Activated CD8-positive, alpha-beta memory T cell treated with anti-CD3 and anti-CD28 coated beads, Interleukin-2, amount 50 U/mL, for 1 hour (primary cell): ENCODE measurements around the gene TAAR2.
"Not testable (repeated sequence)": the region's sequence is repeated elsewhere in the genome, so short reads cannot be mapped to it uniquely, and the experiment has no call there.

Source experiments
- DNase-seq: peaks from one replicate; pipeline ENCODE4 v3.0.0-alpha.2; 2020; ENCODE audit errors: extremely low read depth

Gene TAAR2

DNA sequence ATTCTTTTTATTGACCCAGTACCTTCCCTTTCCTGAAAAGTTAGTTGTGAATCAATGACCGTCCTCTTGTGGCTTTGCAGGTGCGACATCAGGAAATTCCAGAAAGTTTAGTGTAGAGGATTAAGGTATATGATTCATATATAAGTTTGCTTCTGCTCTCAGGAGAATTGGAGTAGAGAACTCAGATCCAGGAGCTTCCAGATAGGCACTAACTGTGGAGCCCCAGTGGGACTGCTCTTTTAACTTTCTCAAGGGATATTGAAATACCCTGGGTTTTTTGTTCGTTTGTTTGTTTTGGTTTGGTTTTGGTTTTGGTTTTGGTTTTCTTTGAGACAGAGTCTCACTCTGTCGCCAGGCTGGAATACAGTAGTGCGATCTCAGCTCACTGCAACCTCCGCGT is 9.5 kb downstream of the TAAR2 start:
- DNase-seq: no peak

DNA sequence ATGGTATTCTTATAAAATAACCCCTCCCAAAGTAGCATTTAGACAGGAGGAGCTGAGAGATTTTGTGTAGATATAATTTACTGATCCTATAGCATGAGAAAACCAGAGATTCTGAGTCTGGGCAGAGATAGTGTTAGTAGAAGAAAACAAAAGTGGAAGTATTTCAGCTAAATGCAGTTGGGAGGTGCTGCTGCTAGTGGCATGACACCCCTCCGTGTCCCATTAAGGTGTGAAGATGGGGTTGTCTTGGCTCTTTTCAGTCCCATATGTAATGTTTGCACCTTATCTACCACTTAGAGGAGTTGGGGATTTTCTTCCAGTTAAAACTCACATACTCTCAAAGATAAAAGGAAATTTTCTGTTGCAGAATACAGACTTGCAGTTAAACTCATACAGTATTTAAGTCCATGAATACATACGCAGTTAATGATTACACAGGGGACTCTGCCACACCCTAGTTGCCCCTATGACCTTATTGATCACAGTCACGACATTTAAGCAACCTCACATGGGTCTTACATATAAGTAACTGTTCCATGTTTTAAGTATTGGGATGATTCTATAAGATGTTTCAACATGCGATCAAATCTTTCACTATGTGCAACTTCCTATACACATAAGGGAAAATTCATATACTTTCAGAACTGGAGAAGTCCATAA is 11.5 kb downstream of the TAAR2 start:
- no peak for DNase-seq

DNA sequence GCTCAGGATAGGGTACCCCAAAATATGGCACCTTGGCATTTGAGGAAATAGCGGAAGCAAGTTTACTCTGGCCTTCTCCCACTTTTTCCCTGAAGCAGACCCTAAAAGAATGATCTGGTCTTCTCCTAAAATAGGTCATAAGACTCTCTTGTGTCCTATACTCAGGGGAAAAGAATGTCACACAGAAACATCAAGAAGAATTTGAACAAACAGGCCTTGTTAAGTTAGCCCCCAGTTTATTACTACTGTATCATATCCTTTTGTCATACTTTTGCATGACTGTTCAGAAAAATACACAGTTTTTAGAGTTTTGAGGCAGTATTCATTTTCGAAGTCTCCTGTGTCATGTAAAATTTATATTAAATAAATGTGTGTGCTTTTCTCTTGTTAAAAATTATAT is 12.5 kb downstream of the TAAR2 start:
- DNase-seq: no peak

DNA sequence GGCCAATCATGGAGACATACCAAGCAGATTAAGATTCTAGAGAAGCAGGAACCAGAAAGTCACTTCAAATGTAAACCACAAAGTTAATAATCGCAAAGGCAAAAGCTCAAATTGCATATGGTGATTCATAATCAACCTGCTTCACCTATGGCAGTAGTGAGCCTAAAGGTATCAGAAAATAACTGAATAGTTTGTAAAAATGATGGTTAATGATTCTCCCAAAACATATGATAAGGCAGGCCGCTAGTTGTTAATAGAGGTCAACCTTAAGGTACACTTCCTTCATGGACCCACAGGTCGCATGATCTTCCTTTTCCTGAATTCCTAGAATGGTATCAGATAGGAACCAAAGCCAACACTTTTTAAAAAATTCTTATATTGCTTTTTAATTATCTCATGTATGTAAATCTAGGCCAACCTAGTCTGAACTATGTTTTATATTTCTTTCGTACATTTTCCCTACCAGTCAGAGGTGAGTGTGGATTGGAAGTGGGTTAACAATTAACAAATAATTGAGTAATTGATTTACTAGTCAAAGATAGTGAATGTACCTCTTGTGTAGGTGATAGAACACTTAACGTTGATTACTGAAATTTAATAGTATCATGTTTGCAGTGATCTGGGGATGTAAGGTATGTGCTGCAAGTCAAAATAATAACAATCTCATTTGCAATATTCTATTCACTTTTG is 16.4 kb downstream of the TAAR2 start:
- DNase-seq: no peak

DNA sequence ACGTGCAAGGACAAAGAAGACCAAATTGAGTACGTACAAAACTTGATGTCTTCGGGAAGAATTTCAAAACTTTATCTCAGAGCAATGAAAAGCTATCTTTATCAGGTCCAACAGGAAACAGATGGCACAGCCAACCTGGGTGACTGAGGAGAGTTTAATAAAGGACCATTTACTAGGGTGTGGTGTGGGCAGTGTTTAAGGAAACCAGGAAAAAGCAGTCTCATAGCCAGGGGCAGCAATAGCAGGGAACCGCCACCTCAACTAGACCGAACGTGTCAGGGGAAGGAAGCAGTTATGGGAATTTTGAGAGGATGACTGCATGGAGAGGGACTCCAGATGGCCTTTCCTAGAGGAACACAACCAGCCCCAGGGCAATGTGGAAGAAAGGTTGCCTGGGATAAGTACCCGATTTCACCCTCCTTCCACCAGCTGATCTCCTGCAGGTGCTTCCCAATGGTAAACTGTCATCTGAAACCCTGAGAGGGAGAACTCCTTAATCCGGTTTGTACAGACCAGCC is 19.4 kb downstream of the TAAR2 start:
- DNase-seq: no peak

DNA sequence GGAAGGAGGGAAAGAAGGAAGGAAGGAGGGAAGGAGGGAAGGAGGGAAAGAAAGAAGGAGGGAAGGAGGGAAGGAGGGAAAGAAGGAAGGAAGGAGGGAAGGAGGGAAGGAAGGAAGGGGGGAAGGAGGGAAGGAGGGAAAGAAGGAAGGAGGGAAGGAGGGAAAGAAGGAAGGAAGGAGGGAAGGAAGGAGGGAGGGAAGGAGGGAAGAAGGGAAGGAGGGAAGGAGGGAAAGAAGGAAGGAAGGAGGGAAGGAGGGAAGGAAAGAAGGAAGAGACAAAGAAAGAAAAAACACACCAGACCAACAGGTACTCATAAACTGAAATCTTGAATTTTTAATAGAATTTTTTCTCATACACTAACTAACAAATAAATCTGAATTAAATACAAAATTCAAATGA is 23.2 kb downstream of the TAAR2 start:
- not testable (repeated sequence) for DNase-seq

DNA sequence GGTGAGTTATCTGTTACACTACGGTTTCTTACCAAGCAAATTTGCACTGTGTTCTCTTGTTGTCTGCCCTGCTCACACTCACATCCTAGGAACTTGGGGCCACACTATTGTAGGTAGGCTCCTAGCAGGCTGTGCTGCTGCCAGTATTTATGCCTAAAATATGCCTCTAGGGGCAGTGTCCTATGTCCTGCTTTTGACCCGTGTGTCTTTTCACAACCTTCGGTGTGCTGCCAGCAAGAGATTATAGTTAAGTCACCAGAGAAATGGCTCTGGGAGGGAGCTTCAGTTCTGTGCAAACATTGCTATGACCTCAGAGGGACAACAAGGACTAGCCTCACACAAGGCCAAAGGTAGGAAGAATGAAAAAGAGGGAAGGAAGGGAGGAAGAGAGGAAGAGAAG is 25.6 kb downstream of the TAAR2 start:
- no peak for DNase-seq

DNA sequence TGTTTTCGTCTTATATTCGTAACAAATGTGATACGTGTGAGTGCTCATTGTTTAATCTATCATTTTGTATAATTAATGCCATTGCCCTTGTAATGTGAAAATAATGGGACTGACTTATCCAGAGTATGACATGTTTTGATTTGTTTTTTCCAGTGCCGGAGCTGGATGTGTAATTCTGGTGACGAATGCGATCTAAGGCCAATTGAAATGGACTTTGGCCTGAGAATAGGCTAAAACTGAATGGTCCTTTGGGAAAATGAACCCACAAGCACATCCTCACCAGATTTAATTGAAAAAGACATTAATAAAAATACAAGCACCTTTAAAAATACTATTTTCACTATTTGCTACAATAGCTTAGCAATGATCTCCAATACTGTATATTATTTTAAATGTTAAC is 27.9 kb downstream of the TAAR2 start:
- no peak for DNase-seq

DNA sequence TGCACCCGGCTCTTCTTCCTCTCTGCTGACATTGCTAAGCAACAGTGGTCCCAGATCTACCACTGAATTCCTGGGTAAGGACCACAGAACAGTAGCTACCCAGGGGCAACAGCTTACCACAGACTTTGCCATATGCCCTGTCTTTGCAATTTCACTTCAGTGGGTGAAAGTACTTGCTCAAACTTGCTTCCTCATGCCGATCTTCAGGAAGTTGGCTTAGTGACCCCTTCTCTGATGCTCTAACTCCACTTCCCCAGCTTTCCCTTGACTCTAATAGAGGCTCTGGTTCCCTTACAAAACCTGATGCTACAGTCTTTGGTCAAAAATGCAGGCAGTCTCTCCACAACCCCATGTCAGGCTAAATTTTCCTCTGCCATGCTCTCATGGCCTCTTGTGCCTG is 31.2 kb downstream of the TAAR2 start:
- DNase-seq: no peak

DNA sequence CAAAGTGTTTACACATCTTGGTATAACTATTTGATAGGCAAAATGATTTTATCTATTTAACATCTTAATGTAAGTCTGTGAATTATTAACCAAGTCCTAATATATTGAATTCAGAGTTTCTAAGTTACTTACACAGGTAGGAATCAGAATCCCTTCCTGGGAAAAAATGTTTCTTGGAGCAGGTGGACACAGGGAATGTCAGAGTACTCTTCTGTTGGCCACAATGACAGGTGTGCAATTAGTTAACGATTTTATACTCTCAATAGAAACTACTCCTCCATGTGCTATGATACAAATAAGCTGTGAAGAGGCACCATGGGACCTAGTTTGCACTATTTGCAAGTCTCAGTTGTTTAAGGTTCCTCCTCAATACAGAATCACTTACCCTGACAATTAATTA is 33.7 kb downstream of the TAAR2 start:
- DNase-seq: no peak

DNA sequence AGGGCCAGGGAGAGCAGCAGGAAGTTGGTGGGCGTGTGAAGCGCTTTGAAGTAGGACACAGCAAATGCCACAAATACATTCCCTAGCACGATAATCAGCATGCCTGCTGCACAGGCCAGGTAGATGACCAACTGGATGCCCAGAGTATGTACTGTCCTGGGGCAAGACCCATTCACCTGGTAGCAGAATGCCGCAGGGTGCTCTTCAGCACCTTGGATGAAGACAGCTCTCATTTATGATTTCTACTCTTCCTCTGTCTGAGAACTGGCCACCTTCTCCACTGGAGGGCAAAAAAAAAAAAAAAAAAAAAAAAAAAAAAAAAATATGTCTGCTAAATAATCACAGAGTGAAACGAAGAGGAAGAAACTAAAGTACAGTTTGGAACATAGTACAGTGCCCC is 34.6 kb downstream of the TAAR2 start, which contains the start of gene TAAR5:
TAAR5 (minus strand) TSS at position 288 of the 400 bp plus-strand sequence; CDS start at position 233, 55 bp downstream.
- DNase-seq: no peak

DNA sequence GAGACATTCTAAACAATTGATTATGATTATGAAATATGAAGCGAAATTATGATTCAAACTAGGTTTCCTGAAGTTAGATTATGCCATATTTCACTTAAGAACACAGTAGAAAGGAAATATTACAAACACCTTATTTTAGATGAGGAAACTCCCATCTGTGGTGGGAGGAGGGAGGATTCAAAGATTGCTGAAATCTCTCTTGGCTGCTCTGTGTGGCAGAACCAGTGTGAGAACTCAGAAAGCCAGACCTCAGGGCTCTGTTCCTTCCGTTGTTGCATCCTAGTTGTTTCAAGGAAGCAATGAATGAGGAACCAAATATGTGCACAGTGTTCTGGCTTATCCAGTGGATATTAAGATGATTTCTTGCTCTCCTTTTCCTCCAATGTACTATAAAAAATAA is 36.7 kb downstream of the TAAR2 start:
- DNase-seq: no peak

DNA sequence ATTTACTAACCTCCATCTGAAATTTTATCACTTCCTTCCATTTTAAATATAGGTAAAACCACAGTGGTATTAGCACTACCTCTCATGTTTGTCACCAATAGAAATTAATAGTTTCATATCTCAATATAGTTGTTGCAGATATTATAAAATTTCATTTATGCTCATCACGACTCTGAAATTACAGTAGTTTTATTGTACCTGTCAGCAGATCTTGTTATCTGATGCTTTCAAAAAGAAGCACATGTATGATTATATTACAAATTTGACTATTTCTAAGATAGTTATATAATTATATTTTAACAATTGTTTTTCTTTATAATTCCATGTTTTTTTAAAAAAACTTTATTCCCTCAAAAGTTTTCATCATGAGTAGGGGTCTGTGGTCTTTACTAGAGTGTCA is 39.4 kb downstream of the TAAR2 start:
- no peak for DNase-seq

DNA sequence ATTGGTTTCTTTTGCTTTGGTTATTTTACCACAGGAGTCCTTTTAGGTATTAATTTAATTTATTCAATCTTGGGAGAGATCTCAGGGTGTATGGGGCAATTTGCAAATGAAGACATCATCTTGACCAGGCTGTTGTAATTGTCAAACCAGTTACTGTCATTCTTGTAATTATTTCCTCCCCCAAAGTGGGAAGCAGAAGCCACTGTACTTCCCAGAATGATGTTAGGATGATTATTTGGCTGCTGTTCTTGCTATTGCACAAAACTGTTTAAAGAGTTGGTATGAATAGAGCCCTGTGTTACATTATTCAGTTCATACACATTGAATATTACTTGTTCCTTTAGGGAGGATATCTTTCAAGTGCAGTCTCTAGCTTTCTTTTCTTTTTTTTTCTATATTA is 52.3 kb downstream of the TAAR2 start:
- DNase-seq: no peak

DNA sequence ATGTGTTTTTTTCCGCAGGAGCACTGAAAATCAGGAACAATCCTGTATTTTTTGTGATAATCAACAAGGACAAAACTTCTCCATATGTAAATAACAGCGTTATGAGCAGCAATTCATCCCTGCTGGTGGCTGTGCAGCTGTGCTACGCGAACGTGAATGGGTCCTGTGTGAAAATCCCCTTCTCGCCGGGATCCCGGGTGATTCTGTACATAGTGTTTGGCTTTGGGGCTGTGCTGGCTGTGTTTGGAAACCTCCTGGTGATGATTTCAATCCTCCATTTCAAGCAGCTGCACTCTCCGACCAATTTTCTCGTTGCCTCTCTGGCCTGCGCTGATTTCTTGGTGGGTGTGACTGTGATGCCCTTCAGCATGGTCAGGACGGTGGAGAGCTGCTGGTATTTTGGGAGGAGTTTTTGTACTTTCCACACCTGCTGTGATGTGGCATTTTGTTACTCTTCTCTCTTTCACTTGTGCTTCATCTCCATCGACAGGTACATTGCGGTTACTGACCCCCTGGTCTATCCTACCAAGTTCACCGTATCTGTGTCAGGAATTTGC is 53.8 kb downstream of the TAAR2 start, which contains the start of gene TAAR6:
TAAR6 (plus strand) TSS at position 102 of the 557 bp plus-strand sequence; CDS start at position 102, 0 bp downstream.
- DNase-seq: no peak

DNA sequence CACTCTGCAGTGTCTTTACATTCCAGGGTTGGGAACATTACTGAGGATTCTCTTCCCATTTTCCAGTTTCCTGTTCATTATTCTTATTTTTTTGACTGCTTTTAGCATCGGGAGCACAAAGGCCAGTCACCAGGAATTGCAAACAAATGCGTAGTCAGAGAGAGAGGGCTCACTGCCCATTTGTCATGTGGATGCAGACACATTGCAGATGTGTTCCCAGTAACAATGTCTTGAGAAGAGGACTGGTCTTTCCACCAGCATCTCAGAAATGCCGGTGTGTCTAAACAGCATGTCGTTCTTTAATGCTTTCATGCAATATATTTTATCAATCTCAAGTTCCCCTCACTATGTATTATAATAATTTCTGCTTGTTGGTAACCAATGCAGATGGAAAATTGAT is 54.9 kb downstream of the TAAR2 start:
- DNase-seq: no peak

DNA sequence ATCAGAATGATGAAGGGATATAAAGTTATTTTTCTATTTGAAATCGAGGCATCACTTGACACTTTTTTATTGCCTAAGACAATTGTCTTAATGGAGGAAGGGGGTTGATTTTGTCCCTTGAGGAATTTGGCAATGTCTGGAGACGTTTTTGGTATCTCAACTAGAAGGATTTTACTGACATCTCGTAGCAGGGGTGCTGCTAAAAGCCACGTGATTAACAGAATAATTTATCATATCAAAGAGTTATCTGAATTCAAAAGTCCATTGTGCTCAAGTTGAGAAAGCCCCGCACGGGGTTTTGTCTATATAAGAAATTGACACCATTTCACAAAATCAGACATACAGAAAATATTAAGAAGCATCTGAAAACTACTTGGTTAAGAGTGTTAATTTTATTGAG is 55.5 kb downstream of the TAAR2 start:
- DNase-seq: no peak

DNA sequence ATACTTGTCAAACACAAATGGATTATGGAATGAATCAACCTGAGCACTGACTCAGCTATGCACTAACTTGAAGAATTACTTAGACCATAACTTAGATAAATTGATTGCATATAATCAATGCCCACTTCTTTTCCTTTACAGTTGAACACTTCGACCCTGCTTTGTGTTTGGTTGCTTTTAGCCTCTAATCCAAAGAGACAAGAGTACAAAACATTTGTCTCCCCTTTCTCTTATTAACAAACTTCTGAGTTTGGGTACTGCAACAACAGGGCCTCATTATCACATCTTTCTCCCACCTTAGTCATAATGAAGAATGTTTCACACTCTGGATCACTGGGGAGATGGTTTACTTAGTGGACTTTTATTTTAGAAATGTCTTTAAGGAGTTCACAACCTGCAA is 56.5 kb downstream of the TAAR2 start:
- DNase-seq: no peak
